GM19238 (cell line): Measurements from ENCODE around the gene NUDT13.

Source experiments
- DNase-seq: peaks from one replicate; pipeline ENCODE4 v3.0.0; 2011; ENCODE audit warnings: low spot score; ENCODE audit not compliant: insufficient read length

Gene NUDT13

DNA sequence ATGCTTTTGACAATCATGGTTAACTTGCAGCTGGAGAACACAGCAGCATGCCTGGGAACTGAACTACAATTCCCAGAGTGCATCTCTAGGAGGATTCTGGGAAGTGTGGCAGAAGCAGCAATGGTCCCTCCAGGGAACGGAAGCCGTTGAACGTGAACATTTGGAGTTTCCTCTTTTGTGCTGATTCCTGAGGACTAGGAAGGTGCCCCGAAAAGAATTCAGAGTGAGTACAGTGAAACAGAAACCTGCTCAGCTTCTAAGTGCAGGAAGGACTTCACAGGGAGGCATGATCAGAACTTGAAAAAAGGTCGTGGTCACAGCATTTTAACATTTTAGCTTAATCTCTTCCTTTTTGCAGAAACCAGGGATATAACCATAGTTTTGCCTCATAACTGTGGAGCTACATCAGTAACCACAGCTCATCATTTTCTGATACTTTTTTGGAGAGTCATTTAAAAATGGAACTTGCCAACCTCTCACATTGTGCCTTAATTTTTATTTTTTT, at the start of gene NUDT13:
Gene NUDT13 (plus strand): TSS at position 111 of the 505 bp plus-strand sequence. CDS start 3,911 bp downstream, outside the sequence.
- peak; percentile 52 for DNase-seq

DNA sequence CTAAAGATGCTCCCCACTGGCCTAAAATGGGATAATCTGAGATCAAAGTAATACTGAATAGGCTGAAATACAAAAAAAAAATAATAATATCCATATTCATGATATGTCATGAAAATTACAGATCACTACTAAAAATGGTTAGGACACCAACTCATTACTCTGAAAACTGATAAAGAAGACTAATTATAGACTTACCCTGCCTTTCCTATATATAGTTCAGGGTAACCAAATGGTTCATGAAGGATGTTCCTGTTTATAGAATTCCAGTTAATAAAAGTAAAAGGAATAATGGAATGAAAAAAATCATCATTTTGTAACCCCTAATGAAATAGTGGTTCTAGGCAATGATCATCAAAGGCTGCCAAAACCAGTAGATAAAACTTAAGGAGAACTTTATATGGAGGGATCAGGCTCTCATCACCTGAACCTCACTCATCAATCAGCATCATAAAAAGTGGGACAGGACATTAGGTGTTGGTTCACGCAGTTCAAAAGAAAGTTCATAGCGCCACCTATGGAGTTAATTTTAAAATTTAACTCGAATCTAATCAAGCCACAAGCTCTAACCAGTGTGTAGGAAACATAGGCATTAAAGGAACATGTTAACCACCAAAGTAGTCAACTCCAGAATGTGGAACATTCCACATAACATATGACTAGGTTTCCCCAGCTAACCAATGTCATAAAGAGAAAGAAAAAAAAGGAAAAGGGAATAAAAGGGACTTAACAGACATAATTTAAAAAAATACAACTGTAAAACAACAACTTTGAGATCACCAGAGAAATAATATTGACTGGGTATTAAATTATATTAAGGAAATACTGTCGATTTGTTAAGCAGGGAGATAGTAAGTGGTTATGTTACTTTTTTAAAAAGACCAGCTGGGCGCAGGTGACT, 49.3 kb upstream of the NUDT13 start:
- DNase-seq = peak; percentile 7

DNA sequence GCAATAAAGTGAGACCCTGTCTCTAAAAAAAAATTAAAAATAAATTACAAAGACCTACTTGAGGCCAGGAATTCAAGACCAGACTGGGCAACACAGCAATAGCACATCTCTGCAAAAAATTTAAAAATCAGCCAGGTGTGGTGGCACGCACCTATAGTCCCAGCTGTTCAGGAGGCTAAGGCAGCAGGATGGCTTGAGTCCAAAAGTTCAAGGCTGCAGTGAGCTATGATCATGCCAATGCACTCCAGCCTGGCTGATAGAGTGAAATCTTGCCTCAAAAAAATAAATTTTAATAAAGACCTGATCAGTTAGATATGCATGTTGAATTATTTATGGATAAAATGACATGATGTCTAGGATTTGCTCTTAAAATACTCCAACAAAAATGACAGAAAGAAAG, 48.5 kb upstream of the NUDT13 start:
- no peak for DNase-seq

DNA sequence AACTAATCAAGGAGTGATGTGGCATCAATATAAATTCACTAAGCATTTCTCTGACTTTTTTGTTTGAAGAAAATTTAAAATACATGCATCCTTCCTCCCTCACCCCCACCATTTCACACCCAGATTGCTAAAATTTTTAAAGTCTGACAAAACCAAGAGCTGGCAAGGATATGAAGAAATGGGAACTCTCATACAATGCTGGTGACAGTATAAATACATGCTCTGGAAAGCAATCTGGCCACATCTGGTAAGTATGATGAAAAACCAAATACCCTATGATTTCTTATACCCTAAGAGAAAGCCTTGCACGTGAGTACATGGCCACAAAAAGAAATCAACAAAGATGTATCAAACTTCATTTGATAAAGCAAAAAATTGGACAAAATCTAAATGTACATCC, 44.8 kb upstream of the NUDT13 start:
- no peak for DNase-seq

DNA sequence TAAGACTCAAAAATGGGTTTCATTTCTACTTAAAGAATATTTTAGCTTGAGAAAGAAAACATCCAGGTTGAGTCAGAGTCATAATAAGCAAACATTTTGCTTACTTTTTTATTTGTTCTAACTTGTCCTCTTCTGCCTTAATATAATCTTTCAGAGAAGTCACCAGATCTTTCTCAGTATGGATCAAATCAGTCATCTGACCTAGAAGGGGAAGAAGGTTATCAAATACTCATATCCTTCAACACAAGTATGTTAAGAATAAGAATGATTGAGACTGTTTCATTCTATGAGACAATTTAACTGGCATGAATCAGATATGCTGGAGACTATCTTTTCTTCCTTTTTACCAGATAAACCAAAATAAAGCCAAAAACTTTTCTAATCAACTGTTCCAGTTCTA, 36.6 kb upstream of the NUDT13 start:
- DNase-seq = no peak

DNA sequence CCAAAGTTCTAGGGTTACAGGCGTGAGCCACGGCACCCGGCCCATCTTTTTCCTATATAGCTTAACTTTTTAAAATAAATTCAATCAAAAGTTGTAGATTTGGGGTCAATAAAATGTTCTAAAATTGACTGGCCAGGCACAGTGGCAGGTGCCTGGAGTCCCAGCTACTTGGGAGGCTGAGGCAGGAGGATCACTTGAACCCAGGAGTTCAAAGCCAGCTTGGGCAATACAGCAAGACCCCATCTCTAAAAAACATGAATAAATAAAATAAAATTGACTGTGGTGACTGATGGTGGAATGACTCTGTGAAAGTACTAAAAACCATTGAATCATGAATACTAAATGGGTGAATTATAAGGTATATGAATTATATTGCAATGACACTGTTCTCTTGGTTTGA, 34.4 kb upstream of the NUDT13 start:
- DNase-seq = no peak

DNA sequence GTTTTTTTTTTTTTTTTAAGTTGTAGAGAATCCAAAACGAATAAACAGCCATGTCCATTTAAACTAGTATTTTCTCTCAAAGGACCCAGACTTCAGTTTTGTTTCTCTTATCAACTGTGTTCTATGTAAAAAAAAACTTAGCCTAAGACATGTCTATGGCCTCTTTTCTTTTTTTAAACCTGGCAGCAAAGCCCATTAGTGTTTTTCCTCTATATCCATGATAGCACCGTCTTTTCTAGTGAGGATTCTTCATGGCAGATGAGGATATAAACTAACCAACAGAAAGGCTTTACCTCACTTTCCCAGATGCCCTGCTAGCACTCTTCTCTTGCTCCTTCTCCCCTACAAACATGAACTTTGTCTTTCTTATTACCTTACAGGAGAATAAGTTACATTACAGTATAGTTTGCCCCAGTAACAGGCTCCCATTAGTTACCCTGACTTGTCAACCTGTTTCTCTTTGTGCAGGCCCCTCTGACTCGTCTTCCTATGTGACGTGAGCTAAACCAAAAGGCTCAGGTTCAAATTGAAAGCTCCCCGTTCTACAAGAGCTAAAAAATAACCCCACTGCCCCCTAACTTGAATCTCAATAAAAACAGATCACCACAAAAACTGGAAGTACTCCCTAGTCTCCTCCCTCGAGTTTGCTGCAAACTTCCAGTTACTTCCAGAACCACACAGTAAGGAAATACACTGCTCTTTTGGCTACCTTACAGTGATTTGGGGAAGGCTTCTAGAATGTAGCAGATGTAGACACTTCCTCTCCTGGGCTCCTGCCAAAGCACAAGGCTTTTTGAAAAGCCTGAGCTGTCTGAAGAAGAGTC, 33.7 kb upstream of the NUDT13 start:
- DNase-seq = no peak

DNA sequence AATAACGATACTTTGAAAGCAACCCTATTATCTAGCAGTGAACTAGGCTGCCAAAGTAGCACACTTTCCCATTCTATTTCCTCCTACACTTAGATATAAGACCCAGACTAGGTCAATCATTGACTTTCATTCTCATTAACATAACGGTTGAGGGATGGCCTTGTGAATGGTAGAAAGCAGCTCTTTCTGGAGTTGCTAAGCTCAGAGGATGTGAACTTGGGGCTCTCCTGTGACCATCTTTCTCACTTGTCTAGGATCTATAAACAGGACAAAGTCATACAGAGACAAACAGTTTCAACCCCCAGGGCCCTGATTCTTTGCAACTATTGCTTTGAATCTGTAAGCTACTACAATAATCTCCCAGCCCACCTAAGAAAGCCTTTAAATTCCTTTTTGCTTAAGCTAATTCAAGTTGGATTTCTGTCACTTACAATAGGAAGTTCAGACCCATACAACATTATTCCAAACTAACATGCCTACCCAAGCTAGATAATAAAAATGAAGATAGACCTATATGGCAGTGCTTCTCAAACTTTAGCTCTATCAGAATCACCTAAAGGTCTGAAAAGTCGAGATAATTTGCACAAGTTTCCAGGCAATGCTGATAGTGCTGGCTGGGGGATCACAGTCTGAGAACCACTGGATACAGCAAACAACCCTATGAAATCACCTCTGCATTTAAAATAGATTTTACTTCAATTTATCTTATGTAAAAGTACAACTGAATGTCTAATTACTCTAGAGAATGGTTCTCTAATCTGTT, 30.3 kb upstream of the NUDT13 start:
- no peak for DNase-seq

DNA sequence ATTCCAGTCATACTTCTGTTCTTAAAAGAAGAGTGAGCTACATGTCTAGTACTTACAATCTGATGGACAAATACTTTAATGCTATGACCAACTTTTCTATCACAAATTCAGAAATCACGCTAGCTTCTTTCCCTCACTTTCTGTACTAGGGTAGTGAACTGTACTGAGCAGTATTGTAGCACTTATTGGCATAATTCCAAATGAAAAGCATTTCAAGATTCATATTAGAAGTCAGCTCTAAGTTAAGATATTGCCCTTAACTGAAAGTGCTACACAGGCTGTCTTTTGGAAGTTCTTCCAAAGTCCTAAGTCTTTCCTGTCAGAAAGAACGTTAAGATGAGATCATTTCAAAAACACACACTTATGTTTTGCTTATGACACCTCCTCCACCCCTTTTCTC, 27.0 kb upstream of the NUDT13 start:
- DNase-seq = no peak

DNA sequence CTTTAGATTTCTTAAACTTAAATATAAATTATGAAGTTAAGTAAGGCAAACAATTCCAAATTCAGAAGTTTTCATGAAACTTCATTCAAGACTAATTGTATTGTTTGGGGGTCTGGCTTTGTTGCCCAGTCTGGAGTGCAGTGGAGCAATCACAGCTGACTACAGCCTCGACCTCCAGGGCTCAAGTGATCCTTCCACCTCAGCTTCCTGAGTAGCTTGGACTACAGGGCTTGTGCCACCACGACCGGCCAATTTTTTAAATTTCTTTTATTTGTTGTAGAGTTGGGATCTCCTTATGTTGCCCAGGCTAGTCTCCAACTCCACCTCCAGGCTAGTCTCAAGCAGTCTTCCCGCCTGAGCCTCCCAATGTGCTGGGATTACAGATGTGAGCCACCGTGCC, 26.0 kb upstream of the NUDT13 start:
- DNase-seq = no peak

DNA sequence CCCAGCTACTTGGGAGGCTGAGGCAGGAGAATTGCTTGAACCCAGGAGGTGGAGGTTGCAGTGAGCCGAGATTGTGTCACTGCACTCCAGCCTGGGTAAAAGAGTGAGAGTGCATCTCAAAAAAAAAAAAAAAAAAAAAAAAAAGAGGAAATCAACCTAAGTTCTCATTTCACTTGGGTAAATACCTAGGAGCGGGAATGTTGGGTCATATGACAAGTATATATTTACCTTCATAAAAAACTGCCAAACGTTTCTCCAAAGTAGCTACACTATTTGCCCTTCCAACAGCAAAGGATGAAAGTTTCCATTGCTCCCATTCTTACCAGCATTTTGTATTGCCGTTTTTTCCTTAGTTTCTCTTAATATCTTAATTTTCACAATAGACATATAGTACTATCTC, 23.4 kb upstream of the NUDT13 start:
- no peak for DNase-seq

DNA sequence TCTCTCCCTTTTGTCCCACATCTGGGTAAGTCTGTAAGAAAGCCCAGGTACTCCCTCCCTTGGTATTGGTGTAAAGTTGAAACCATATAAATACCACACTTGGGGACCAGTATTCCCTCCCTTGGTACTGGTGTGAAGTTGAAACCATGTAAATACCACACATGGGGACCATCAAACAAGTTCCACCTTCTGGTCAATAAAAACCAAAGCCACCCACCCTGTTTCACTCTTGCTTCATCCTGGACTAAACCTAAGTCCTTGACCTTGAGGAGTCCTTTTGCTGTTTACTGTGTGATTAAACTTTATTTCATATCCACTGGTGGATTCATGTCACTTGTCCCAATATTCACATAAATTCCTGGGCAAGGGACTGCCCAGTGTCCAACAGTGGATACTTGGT, 22.0 kb upstream of the NUDT13 start:
- DNase-seq = no peak

DNA sequence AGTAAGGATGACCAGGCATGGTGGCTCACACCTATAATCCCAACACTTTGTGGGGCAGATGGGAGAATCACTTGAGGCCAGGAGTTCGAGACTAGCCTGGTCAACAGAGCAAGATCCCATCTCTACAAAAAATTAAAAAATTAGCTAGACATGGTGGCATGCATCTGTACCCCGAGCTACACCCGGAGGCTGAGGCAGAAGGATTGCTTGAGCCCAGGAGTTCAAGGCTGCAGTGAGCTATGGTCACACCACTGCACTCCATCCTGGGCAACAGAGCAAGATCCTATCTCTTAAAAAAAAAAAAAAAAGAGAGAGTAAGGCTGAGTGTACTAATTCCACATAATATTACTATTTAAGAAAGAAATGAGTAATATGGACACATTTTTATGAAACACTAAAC, 17.4 kb upstream of the NUDT13 start:
- no peak for DNase-seq

DNA sequence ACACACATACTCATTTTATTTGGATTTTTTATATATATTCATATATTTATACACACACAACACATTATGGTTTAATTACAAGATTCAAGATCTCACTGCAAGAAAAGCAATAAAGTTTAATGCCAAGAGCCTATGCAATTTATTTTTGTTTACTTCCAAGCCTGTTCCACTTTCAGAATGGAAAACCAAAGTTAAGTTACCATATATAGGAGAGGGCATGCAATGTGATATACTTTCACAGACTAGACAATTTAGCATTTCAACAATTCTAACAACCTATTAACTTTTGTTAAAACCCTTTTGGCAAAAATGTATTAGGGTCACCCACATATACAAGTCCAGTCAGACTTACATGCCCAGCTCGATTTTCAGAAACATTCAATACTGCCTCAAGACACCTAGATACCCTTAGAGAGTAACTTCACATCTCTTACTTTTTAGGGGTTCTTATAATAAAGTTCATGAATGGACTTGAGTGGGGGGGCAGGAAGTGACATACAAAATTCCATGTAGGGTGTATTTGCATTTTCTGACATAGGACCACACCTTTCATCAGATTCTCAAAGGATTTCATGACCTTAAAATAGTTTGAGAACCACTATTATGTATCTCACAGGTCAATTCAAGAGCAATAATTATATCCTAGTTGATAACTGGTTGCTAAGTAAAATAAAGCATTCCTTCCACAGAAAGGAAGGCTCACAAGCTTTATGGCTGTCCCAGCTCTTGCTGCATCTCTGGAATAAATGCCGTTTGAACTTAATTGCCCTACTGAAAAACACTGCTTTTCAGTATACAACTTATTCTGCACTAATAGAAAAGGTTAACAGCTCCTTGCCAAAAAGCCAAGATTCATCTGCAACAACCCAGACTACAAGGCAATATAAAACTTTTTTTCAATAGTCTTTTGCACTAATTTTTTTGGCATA, 16.1 kb upstream of the NUDT13 start:
- DNase-seq = no peak

DNA sequence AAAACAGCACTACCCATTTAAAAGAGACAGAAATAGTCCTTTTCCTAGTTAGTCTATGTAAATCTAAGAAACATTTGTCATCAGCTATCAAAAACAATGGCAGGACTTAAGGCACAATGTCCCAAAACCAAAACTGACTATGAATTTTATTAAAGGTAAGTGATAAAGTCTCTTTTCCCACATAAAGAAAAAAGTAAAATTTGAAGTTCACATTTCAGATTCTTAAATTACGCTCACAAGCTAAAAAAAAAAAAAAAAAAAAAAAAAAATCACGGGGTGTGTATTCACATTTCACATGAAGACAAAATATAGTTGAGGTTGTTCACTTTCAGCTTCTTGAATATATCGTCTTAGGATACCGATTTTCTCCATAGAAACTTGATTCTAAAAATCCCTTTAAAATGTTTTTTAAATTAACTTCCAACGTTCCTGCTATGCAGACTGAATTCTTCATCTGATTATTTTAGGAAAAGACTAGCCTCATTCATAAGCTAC, 15.2 kb upstream of the NUDT13 start:
- DNase-seq = no peak

DNA sequence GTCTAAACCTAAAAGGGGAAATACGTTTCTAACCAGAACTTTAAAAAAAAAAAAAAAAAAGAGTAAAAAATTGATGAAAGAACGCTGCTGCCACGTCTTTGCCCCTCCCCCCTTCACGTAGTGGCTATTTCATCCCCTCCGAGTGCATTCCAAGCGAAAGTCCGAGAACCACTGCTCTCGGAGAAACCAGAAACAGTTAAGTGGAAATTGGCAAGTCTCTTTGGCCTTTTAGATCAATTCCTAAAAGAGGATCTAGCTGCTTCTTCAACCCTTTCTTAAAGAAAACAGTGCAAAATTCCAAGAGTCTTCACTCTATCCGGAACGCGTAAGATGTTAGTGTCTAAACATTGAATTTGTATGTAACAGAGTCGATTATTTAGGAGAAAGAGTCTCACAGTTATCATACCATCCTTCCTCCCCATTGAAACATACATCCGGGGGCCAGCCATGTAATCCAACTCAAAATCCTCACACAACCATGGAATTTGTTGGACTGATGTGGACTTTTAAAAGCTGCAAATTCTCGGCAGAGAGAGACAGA, 14.7 kb upstream of the NUDT13 start:
- DNase-seq = no peak

DNA sequence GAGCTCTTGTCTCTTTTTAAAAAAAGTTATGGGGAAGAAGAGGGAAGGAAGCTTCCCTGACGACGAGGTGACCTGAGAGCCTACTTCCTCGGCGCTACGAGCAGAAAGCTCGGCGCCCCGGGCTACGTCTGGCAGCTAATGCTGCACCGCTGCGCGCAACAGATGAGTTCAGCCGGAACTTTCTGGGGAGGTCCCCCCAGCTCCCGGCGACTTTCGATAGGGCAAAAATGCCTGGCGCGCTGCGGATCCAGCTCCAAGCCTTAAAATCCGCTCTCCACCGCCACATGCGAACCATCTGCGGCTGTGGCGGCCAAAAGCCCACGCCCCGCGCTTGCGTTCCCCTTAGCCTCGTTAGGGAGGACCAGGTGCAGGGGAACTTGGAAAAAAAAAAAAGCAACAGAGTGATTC, 14.2 kb upstream of the NUDT13 start:
- DNase-seq = no peak

DNA sequence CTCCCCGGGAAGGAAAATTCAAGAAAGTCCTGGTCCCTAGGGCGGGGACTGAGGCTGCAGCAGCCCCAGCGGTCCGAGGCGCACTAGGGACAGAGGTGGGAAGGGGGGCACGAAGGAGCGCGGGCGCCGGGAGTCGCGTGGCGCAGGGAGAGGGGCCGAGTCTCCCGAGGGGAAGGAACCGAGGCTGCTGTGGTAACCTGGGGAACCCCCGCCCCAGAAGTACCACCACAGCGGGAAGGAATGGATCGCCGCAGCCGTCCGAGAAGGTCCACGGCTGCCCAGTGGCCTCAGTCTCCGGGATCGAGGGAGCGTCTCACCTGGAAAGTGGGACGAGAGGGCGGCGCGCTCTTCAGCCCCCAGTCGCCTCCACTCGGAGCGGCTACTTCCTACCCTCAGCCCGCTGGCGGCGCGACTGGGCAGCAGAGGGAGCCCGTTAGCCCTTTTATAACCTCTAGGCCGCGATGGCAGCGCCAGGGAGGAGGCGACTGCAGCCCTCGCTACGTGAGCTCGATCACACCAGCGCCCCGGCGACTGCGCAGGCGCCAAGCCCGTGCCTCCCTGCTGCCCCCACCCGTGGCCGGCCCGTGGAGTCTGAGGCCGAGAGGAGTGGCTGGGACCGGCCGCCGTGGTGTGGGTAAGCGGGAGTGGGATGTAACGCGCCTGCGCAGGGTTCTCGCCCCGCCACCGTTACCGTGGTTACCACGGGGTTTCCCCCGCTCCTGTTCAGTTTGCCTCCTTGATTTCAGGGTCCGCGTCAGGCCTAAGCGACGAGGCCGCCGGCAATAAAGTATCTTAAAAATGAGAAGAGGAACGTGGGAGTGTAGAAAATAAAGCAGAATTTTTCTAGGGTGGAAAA, 13.6 kb upstream of the NUDT13 start, which contains the start of gene P4HA1:
Gene P4HA1 (minus strand): TSS at position 418 of the 856 bp plus-strand sequence. CDS start 21,983 bp downstream, outside the sequence.
- DNase-seq = peak; percentile 91

DNA sequence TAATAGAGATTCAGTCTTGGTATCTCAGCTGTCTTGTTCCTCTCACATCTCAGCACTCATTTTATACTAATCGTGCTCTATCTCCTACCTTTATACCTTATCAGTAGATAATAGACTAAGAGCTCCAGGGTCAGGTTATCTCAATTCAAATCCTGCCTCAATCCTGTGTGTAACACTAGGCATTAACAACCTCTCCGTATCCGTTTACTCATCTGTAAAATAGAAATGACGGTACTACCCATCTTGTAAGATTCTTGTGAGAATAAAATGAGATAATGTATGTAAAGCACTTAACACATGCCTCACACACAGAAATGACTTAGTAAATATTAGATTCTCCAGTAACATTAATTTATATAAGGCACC, 13.0 kb upstream of the NUDT13 start:
- DNase-seq = no peak
